ENCODE measurements around the gene PTMS. TPM values are rescaled to one million over a fixed set of nuclear protein-coding genes. Genes with fewer than 3 reads are reported as not detected.
A peak's percentile ranks its signal among the peaks of the same experiment; 100 is the strongest.

PTMS gene
- total RNA-seq, 1 donor from 2014 or later, result 395 TPM

GRCh38 chr12:6780573-6780972 is 14.4 kb downstream of the PTMS start:
- Mint-ChIP-seq H3K4me1 (ENCODE audit: unreplicated experiment) (peaks cover 17% of the 10 kb centered on the region), H3K27ac (no peak overlapping the region), H3K9me3 (no peaks in the 10 kb centered on the region), H3K27me3 (peaks cover 44% of the 10 kb centered on the region), H3K36me3 (peaks cover 8% of the 10 kb centered on the region), H3K4me3 (no peak overlapping the region)
- no peak for TF ChIP-seq CTCF (conservative IDR thresholded peaks at IDR 0.05)
- no peak for DNase-seq (ENCODE audit: extremely low spot score, unreplicated experiment)

GRCh38 chr12:6782119-6782518 is 16.0 kb downstream of the PTMS start:
- Mint-ChIP-seq H3K27me3 (peaks cover 38% of the 10 kb centered on the region), H3K4me1 (ENCODE audit: unreplicated experiment) (peaks cover 27% of the 10 kb centered on the region), H3K9me3 (no peaks in the 10 kb centered on the region), H3K4me3 (no peak overlapping the region), H3K36me3 (peaks cover 4% of the 10 kb centered on the region), H3K27ac (no peak overlapping the region)
- no peak for TF ChIP-seq CTCF (conservative IDR thresholded peaks at IDR 0.05)
- no peak for DNase-seq (ENCODE audit: extremely low spot score, unreplicated experiment)

- no peak overlapping the region for H3K4me3 Mint-ChIP-seq
- DNase-seq (ENCODE audit: extremely low spot score, unreplicated experiment), result no peak
- peaks cover 29% of the 10 kb centered on the region for H3K27me3 Mint-ChIP-seq
- TF ChIP-seq CTCF (conservative IDR thresholded peaks at IDR 0.05), result no peak
- H3K36me3 Mint-ChIP-seq, result peaks cover 2% of the 10 kb centered on the region
- peaks cover 26% of the 10 kb centered on the region for H3K4me1 Mint-ChIP-seq (ENCODE audit: unreplicated experiment)
- H3K9me3 Mint-ChIP-seq, result no peaks in the 10 kb centered on the region
- peak overlapping the region; percentile 10 for H3K27ac Mint-ChIP-seq
These were observed 16.8 kb downstream of the PTMS start for GRCh38 chr12:6782850-6783566.

- H3K9me3 Mint-ChIP-seq, result no peaks in the 10 kb centered on the region
- no peak overlapping the region for H3K4me3 Mint-ChIP-seq
These were observed 17.7 kb downstream of the PTMS start for GRCh38 chr12:6783828-6784227.

GRCh38 chr12:6784296-6784695 is 18.1 kb downstream of the PTMS start:
- no peak overlapping the region for H3K27ac Mint-ChIP-seq
- no peak overlapping the region for H3K4me3 Mint-ChIP-seq
- no peak for DNase-seq (ENCODE audit: extremely low spot score, unreplicated experiment)
- no peaks in the 10 kb centered on the region for H3K36me3 Mint-ChIP-seq
- peaks cover 16% of the 10 kb centered on the region for H3K4me1 Mint-ChIP-seq (ENCODE audit: unreplicated experiment)
- no peak for TF ChIP-seq CTCF (conservative IDR thresholded peaks at IDR 0.05)
- no peaks in the 10 kb centered on the region for H3K9me3 Mint-ChIP-seq
- peaks cover 21% of the 10 kb centered on the region for H3K27me3 Mint-ChIP-seq

More at GRCh38 chr12:6783828-6784227, 17.7 kb downstream of the PTMS start:
- H3K36me3 Mint-ChIP-seq, result no peaks in the 10 kb centered on the region
- no peak overlapping the region for H3K27ac Mint-ChIP-seq
- TF ChIP-seq CTCF (conservative IDR thresholded peaks at IDR 0.05), result no peak
- H3K4me1 Mint-ChIP-seq (ENCODE audit: unreplicated experiment), result peaks cover 18% of the 10 kb centered on the region
- no peak for DNase-seq (ENCODE audit: extremely low spot score, unreplicated experiment)
- peaks cover 21% of the 10 kb centered on the region for H3K27me3 Mint-ChIP-seq

Data from type B pancreatic cell (in vitro differentiated cells).